Activated T-cell treated with anti-CD3 and anti-CD28 coated beads, Interleukin-2, amount 50 U/mL, for 72 hours (primary cell): ENCODE results near the gene PIP4K2C. TPM values are rescaled to one million over a fixed set of nuclear protein-coding genes. Genes with fewer than 3 reads are reported as not detected.
A peak's percentile ranks its signal among the peaks of the same experiment; 100 is the strongest.
"Not testable (repeated sequence)": the region's sequence is repeated elsewhere in the genome, so short reads cannot be mapped to it uniquely, and the experiment has no call there.

ENCODE experiments used
- ATAC-seq, 2 donors: fragments of 150-1000 bp; cut with Tn5 transposase; replicated peaks in 1 of 2; 2 replicates each; pipeline ENCODE4 v1.10.0; 2021; ENCODE audit warnings: moderate library complexity in 2 of 2, mild to moderate bottlenecking in 1 of 2
- DNase-seq, 2 donors: peaks; one replicate each; pipeline ENCODE4 v3.0.0; 2021 to 2022; ENCODE audit warnings: mixed read lengths in 1 of 2
- H3K27ac Mint-ChIP-seq: one replicate; pipeline ENCODE4 v1.8.0; 2022; ENCODE audit warnings: mild to moderate bottlenecking, moderate library complexity, mixed read lengths
- H3K27me3 Mint-ChIP-seq: one replicate; pipeline ENCODE4 v1.8.0; 2022; ENCODE audit warnings: low read depth, mixed read lengths
- H3K36me3 Mint-ChIP-seq, 2 donors: one replicate each; pipeline ENCODE4 v1.8.0; 2022; ENCODE audit warnings: mixed read lengths in 2 of 2, mild to moderate bottlenecking in 1 of 2; ENCODE audit not compliant: insufficient read depth in 2 of 2
- H3K4me1 Mint-ChIP-seq: one replicate; pipeline ENCODE4 v1.8.0; 2022; ENCODE audit warnings: low read depth, mixed read lengths
- H3K4me3 Mint-ChIP-seq, 2 donors: one replicate each; pipeline ENCODE4 v1.8.0; 2022; ENCODE audit warnings: mild to moderate bottlenecking in 2 of 2, mixed read lengths in 2 of 2, moderate library complexity in 2 of 2
- H3K9me3 Mint-ChIP-seq, 2 donors: one replicate each; pipeline ENCODE4 v1.8.0; 2022; ENCODE audit warnings: mixed read lengths in 2 of 2
- total RNA-seq, 2 donors: library from RNA; stranded (reverse); gene quantifications; one replicate each; pipeline ENCODE4 v1.2.3, GENCODE V29; 2022

PIP4K2C gene
- total RNA-seq, 2 donors from 2014 or later = 21.3 to 23.1 TPM

DNA sequence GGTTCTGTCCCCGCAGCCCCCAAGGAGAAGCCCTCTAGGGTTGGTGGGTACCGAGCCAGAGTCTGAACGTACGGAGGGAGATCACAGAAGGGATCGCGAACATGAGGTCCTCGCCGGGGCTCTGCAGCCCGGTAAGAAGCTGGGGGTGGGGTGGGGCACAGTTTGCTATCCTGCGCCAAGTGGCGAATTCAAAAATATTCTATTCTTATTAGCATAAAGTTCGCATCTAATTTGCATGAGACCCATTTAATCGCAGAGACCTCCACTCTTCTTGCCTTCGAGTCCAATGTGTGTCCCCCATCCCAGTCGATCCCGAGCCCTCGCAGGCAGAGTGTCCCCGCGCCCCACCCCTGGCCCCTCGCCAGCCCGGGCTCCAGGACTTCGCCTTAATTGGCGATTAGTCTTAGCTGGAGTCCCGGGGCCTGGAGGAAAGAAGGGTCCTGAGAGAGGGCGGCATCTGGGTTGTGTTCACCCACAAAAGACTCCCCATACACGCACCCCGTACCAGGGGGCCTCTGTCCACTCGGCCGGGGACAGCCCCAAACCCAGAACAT lies 19.6 kb downstream of the PIP4K2C start:
- H3K27me3 Mint-ChIP-seq = peaks cover 21% of the 10 kb centered on the region
- no peaks in the 10 kb centered on the region for H3K36me3 Mint-ChIP-seq
- H3K27ac Mint-ChIP-seq = no peak overlapping the region
- peak overlapping the region; percentile 36 to 83 for H3K4me3 Mint-ChIP-seq
- ATAC-seq = no peak
- H3K4me1 Mint-ChIP-seq = peaks cover 13% of the 10 kb centered on the region
- H3K9me3 Mint-ChIP-seq = no peaks in the 10 kb centered on the region
- DNase-seq = peak in 1 of 2 donors; percentile 11

DNA sequence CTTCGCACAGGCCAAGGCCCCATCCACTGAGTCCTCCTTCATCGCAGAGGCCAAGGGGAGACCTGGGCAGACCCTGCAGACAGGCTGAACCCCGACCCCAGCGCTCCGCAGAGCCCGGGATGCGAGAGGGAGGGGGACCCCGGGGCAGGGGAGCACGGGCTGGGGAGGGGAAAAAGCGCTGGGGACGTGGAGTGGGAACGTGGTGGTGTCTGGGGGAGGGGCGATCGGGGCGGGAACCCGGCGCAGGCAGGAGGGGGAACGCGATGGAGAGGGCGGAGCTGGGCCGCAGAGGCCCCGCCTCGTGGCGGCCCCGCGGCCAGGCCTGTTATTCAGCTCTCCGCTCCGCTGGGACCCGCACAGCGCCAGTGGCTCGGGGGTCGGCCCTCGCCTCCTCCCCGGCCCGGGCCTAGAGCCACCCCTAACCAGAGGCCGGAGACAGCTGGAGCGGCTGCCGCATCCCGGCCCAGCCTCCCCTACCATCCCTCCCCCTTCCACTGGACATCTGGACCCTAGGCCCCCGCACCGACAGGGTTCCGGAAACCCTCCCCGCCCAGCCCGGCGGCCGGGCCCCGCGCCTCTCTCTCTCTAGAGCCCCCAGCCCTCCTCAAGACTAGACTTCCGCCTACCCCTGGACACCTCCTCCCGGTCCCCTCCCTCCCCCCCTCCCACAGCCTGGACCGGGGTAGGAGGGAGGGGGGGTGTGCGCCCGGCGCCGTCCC lies 20.3 kb downstream of the PIP4K2C start, which contains the start of gene ARHGEF25:
TSS of gene ARHGEF25 (plus strand) at position 328 of the 719 bp plus-strand sequence. CDS start 460 bp downstream, outside the sequence.
- DNase-seq (peak; percentile 57 to 58), ATAC-seq (peak; percentile 86 to 89)
- Mint-ChIP-seq H3K4me1 (peaks cover 10% of the 10 kb centered on the region), H3K27ac (no peak within 1 kb of the TSS), H3K27me3 (peaks cover 23% of the 10 kb centered on the region), H3K36me3 (no peaks in the 10 kb centered on the region), H3K4me3 (peak within 1 kb of the TSS; percentile 36 to 83), H3K9me3 (no peaks in the 10 kb centered on the region)

DNA sequence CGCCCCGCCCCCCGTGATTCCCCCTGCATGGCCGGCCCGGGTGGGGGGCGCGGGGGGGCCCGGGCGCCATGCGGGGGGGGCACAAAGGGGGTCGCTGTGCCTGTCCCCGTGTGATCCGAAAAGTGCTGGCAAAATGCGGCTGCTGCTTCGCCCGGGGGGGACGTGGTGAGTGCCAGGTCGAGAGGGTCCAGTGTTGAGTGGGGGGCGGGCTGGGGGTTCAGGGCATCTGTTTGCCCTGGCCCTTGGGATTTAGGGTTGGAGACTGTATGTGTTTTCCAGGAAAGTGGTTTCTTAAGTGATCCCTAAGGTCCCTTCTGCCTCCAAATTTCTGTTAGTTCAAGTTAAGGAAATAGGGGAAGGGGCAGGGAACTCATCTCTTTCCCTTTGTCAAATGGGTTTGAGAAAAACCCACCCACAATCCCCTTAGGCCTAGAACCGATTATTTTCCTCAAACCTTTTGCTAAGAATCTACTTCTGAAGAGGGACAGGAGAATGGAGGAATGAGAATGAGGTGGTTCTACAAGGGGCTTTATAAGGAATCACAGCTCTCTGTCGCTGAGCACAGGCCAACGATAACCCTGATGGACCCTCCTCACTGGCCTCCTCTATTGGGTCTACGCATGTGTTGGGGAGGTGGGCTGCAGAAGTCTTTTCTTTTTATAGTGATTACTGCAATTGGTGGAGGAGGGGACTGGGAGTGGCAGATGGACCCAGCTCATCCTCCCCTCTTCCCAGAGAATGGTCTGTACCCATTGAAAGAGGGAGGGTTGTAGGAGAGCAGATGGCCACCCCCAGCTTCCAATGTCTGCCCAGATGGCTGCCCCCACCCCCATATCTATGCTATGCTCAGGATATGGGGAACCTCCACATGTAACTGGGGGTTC lies 21.1 kb downstream of the PIP4K2C start:
- no peak overlapping the region for H3K27ac Mint-ChIP-seq
- peaks cover 31% of the 10 kb centered on the region for H3K27me3 Mint-ChIP-seq
- no peaks in the 10 kb centered on the region for H3K9me3 Mint-ChIP-seq
- H3K4me3 Mint-ChIP-seq = peak overlapping the region; percentile 27 to 74
- DNase-seq (no peak), ATAC-seq (no peak)
- H3K4me1 Mint-ChIP-seq = peaks cover 10% of the 10 kb centered on the region
- H3K36me3 Mint-ChIP-seq = no peaks in the 10 kb centered on the region

DNA sequence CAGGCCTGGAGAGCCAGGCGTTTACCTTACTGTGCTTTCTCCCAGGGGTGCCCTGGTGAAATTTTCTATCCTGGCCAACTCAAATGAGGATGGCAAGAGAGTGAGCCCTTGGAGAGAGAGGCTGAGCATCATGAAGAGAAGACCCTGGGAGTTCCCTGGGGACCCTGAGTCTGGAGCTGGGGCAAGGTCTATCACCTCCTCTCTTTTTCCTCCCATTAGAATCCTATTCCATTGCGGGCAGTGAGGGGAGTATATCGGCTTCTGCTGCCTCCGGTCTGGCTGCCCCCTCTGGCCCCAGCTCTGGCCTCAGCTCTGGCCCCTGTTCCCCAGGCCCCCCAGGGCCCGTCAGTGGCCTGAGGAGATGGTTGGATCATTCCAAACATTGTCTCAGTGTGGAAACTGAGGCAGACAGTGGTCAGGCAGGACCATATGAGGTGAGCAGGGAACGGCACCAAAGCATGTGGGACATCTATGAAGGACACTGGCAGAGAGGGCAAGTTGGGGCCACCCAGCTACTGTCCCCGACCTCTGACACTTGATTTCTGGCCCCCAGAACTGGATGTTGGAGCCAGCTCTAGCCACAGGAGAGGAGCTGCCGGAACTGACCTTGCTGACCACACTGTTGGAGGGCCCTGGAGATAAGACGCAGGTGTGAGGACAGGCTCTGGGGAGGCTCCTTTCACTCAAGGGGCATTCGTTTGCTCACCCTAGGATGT lies 21.9 kb downstream of the PIP4K2C start:
- Mint-ChIP-seq H3K27ac (no peak overlapping the region), H3K36me3 (no peaks in the 10 kb centered on the region), H3K4me3 (peak overlapping the region in 1 of 2 donors; percentile 74), H3K9me3 (no peaks in the 10 kb centered on the region), H3K27me3 (peaks cover 39% of the 10 kb centered on the region), H3K4me1 (peaks cover 10% of the 10 kb centered on the region)
- no peak for DNase-seq
- ATAC-seq = no peak

DNA sequence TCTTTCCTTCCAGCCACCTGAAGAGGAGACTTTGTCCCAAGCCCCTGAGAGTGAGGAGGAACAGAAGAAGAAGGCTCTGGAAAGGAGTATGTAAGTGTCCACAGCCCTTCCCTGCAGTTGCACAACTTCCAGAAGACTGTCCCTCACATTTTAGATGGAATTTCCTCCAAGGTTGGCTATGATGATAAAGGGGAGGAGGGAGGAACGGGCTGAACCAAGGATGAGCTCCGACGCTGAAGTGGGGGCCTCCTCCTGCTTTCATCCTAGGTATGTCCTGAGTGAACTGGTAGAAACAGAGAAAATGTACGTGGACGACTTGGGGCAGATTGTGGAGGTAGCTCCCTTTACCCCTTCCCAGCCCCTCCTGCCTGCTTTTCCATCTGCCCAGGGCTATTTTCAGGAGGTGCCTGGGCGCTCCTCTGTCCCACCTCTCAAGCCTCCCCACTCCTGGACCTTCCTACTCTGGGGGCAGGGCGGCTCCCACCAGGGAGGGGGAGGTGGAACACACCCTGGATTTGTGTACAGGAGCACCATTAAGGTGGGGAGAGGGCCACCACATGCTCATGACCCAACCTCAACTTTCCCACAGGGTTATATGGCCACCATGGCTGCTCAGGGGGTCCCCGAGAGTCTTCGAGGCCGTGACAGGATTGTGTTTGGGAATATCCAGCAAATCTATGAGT lies 22.6 kb downstream of the PIP4K2C start:
- no peaks in the 10 kb centered on the region for H3K9me3 Mint-ChIP-seq
- no peak for ATAC-seq
- H3K4me3 Mint-ChIP-seq = no peak overlapping the region
- DNase-seq = no peak
- no peaks in the 10 kb centered on the region for H3K36me3 Mint-ChIP-seq
- peaks cover 10% of the 10 kb centered on the region for H3K4me1 Mint-ChIP-seq
- peaks cover 43% of the 10 kb centered on the region for H3K27me3 Mint-ChIP-seq
- no peak overlapping the region for H3K27ac Mint-ChIP-seq

DNA sequence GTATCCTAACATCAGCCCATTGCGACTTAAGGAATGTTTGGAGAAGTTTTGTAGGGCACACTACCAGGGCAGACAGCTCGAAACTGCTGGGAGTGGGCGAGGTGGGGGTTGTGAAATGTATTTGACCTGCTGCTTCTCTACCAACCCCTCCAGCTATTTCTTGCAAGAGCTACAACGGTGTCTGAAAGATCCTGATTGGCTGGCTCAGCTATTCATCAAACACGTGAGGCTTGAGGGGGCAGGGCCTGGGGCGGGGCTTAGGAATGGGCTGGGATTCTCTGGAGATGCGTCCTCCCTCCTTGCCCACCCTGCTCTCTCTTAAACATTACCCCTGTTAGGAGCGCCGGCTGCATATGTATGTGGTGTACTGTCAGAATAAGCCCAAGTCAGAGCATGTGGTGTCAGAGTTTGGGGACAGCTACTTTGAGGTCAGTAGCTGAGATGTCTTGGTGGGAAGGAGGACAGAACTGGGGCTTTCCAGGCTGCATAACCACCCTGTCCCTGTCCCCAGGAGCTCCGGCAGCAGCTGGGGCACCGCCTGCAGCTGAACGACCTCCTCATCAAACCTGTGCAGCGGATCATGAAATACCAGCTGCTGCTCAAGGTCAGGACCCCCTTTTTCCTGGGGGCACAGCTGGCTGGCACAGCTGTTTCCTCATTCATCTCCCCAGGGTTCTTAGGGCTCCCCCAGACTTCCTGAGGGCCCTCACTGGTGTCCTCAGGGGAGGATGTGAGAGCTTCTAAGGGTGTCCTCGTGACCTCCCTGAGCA lies 23.4 kb downstream of the PIP4K2C start:
- Mint-ChIP-seq H3K36me3 (no peaks in the 10 kb centered on the region), H3K4me3 (no peak overlapping the region), H3K27me3 (peaks cover 51% of the 10 kb centered on the region), H3K4me1 (peaks cover 16% of the 10 kb centered on the region), H3K27ac (no peak overlapping the region), H3K9me3 (no peaks in the 10 kb centered on the region)
- ATAC-seq (no peak), DNase-seq (no peak)

DNA sequence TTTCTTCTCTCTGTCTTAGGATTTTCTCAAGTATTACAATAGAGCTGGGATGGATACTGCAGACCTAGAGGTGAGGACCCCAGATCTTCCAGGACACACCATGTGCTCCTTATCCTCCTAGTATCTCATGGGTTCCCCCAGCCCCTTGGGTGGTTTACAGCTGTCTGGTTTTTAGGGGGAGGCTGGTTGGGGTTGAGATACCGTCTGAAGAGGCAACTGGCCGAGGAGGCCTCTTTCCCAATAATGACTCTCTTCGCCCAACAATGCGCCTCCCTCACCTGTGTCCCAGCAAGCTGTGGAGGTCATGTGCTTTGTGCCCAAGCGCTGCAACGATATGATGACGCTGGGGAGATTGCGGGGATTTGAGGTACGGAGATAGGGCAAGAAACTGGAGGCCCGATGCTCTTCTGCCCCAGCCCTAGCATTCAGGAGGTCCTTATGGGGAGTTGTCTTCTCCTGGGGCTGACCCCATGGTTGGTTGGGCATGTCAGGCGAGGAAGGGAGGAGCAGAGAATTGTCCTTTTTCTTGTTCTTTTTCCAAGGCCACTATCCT lies 24.0 kb downstream of the PIP4K2C start:
- no peak for DNase-seq
- ATAC-seq = no peak

DNA sequence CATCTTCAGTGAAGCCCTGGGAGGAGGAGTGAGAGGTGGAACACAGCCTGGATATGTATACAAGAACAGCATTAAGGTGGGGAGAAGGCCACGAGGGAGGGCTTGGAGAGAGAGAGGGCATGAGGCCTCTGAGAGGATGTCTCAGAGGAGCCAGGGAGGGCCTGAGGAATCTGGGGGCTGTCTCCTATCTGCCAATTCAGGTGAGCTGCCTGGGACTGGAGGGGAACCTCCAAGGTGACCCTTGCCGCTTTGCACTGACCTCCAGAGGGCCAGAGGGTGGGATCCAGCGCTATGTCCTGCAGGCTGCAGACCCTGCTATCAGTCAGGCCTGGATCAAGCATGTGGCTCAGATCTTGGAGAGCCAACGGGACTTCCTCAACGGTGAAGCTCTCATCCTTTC lies 24.6 kb downstream of the PIP4K2C start:
- Mint-ChIP-seq H3K4me1 (peaks cover 19% of the 10 kb centered on the region), H3K27ac (no peak overlapping the region), H3K9me3 (no peaks in the 10 kb centered on the region), H3K27me3 (peaks cover 61% of the 10 kb centered on the region), H3K36me3 (no peaks in the 10 kb centered on the region), H3K4me3 (no peak overlapping the region)
- ATAC-seq = no peak
- no peak for DNase-seq

More for the DNA sequence above, 24.0 kb downstream of the PIP4K2C start:
- Mint-ChIP-seq H3K4me1 (peaks cover 18% of the 10 kb centered on the region), H3K9me3 (no peaks in the 10 kb centered on the region), H3K36me3 (no peaks in the 10 kb centered on the region), H3K27me3 (peaks cover 55% of the 10 kb centered on the region), H3K4me3 (no peak overlapping the region), H3K27ac (no peak overlapping the region)

DNA sequence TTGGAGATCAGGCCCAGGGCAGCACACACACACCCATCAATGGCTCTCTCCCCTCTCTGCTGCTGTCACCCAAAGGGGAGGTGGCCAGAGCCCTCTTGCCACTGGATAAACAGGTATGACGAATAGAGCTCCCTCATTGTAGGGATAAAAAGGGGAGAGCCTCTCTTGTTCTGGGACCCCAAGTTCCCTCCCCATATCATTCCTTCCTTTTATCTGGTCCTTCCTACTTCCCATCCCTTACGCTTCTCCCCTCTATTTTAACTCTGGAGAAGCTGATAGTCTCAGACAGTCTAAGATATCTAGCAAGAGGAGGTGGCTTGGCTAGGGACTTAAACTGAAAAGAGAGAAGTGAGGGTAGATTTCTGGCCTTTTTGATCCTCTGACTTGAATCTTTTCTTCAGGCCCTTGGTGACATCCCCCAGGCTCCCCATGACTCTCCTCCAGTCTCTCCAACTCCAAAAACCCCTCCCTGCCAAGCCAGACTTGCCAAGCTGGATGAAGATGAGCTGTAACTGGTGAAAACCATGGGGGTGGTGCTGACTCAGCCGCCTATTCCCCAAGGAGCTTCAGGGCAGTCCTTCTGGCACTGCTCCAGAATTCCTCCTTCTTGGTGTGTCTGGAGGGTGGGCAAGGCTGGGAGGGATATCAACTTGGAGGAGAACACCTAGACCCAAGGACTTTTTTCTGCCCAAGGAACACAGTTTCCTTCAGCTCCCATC lies 25.6 kb downstream of the PIP4K2C start:
- DNase-seq (no peak), ATAC-seq (no peak)
- no peak overlapping the region for H3K4me3 Mint-ChIP-seq
- peaks cover 70% of the 10 kb centered on the region for H3K27me3 Mint-ChIP-seq
- peaks cover 28% of the 10 kb centered on the region for H3K4me1 Mint-ChIP-seq
- no peaks in the 10 kb centered on the region for H3K9me3 Mint-ChIP-seq
- no peak overlapping the region for H3K27ac Mint-ChIP-seq
- H3K36me3 Mint-ChIP-seq = no peaks in the 10 kb centered on the region

DNA sequence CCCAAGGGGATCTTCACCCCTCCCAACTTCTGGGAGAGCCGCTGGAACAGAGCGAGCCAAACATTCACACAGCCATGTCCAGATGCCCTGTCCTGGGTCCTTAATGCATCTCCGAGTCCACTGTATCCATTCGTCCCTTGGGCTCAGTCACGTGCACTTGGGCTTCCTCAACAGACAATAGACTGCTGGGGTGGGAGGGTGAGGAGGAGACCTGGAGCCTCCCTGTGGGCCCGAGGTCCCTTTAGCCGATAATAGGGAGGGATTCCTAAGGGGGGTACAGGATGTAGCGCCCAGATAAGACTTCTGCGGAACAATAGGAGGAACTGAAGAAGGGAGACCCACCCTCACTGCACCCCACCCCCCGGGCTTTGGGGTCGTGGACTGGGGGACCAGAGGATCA lies 26.9 kb downstream of the PIP4K2C start:
- Mint-ChIP-seq H3K36me3 (no peaks in the 10 kb centered on the region), H3K9me3 (no peaks in the 10 kb centered on the region), H3K27ac (no peak overlapping the region), H3K4me1 (peaks cover 37% of the 10 kb centered on the region), H3K4me3 (no peak overlapping the region), H3K27me3 (peaks cover 73% of the 10 kb centered on the region)
- DNase-seq (no peak), ATAC-seq (no peak)

DNA sequence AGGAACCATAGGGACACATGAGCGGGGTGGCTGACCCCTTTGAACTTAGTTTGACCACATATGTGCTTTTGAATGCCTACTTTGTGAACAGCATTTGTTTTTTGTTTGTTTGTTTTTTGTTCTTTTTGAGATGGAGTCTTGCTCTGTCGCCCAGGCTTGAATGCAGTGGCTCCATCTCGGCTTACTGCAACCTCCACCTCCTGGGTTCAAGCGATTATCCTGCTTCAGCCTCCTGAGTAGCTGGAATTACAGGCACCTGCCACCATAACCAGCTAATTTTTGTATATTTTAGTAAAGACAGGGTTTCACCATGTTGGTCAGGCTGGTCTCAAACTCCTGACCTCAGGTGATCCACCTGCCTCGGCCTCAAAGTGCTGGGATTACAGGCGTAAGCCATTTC lies 27.4 kb downstream of the PIP4K2C start:
- not testable (repeated sequence) for H3K27ac Mint-ChIP-seq, H3K36me3 Mint-ChIP-seq, ATAC-seq

More for the DNA sequence above, 27.4 kb downstream of the PIP4K2C start:
- H3K9me3 Mint-ChIP-seq, DNase-seq, H3K4me3 Mint-ChIP-seq: not testable (repeated sequence)
- Mint-ChIP-seq H3K4me1 (peaks cover 37% of the 10 kb centered on the region), H3K27me3 (peaks cover 73% of the 10 kb centered on the region)
